DOHH2 (cell line): ENCODE results near the gene C17orf100.

Source experiments
- CTCF ChIP-seq: fragments of 200-600 bp; sonication (generic); IDR thresholded peaks from one replicate; pipeline ENCODE4 v1.5.1; 2014; ENCODE audit warnings: antibody characterized with exemption, mild to moderate bottlenecking, low read depth, low read length; ENCODE audit not compliant: poor library complexity, severe bottlenecking
- EZH2phosphoT487 ChIP-seq: fragments of 200-600 bp; sonication (generic); IDR thresholded peaks from 2 replicates; pipeline ENCODE4 v1.6.1; 2017; ENCODE audit warnings: borderline replicate concordance, mild to moderate bottlenecking, antibody characterized with exemption, low read length, moderate library complexity, mixed read lengths

GRCh38 chr17:6671431-6671830, 19.9 kb downstream of the C17orf100 start:
- TF ChIP-seq CTCF (no peak), EZH2phosphoT487 (no peak)
